Neural cell (in vitro differentiated cells): Measurements from ENCODE around the gene DIDO1. TPM values are rescaled to one million over a fixed set of nuclear protein-coding genes. Genes with fewer than 3 reads are reported as not detected.

ENCODE experiments used
- H2AFZ ChIP-seq: fragments of 200-600, 300-800 bp; sonication (generic), shearing (Covaris generic); 2 replicates; pipeline ENCODE4 v1.6.0; 2014; ENCODE audit warnings: low read depth, mild to moderate bottlenecking, antibody characterized with exemption, low read length, moderate library complexity
- H3F3A ChIP-seq: fragments of 200-600 bp; shearing (Covaris generic); 2 replicates; pipeline ENCODE4 v1.6.1; 2016; ENCODE audit warnings: mild to moderate bottlenecking, moderate library complexity, mixed read lengths, antibody characterized with exemption, low read length; ENCODE audit not compliant: insufficient read depth, poor library complexity, severe bottlenecking
- H3K27ac ChIP-seq: fragments of 200-600, 300-800 bp; sonication (generic), shearing (Covaris generic); 2 replicates; pipeline ENCODE4 v1.5.1; 2014; ENCODE audit warnings: mild to moderate bottlenecking, low read length, moderate library complexity
- H3K27me3 ChIP-seq: fragments of 300-800, 200-600 bp; sonication (generic), shearing (Covaris generic); 2 replicates; pipeline ENCODE4 v1.6.0; 2014; ENCODE audit warnings: mild to moderate bottlenecking, low read depth, low read length, moderate library complexity; ENCODE audit not compliant: insufficient read depth
- H3K36me3 ChIP-seq: fragments of 300-800, 200-600 bp; sonication (generic), shearing (Covaris generic); 2 replicates; pipeline ENCODE4 v1.5.1; 2014; ENCODE audit warnings: mild to moderate bottlenecking, antibody characterized with exemption, low read length, moderate library complexity; ENCODE audit not compliant: insufficient read depth
- H3K4me2 ChIP-seq: fragments of 300-800, 200-600 bp; sonication (generic), shearing (Covaris generic); 2 replicates; pipeline ENCODE4 v1.6.0; 2014; ENCODE audit warnings: mild to moderate bottlenecking, low read length
- H3K4me3 ChIP-seq: fragments of 300-800, 200-600 bp; sonication (generic), shearing (Covaris generic); 2 replicates; pipeline ENCODE4 v1.5.1; 2014; ENCODE audit warnings: mild to moderate bottlenecking, low read length, moderate library complexity
- H3K79me2 ChIP-seq: fragments of 200-600 bp; shearing (Covaris generic); replicated peaks from 2 replicates; pipeline ENCODE4 v1.6.0; 2014; ENCODE audit warnings: mild to moderate bottlenecking, low read length, moderate library complexity; ENCODE audit not compliant: insufficient read depth
- H3K9ac ChIP-seq: fragments of 300-800, 200-600 bp; sonication (generic), shearing (Covaris generic); 2 replicates; pipeline ENCODE4 v1.6.1; 2016; ENCODE audit warnings: mild to moderate bottlenecking, low read length, mixed read lengths
- H3K9me2 ChIP-seq: fragments of 200-600 bp; shearing (Covaris generic); 2 replicates; pipeline ENCODE4 v1.6.1; 2016; ENCODE audit warnings: mild to moderate bottlenecking, low read length, mixed read lengths; ENCODE audit not compliant: insufficient read depth
- H3K9me3 ChIP-seq: fragments of 200-600, 300-800 bp; sonication (generic), shearing (Covaris generic); 2 replicates; pipeline ENCODE4 v1.6.1; 2016; ENCODE audit warnings: mild to moderate bottlenecking, mixed run types, low read length, moderate library complexity, mixed read lengths
- H4K20me1 ChIP-seq: fragments of 200-600 bp; shearing (Covaris generic); 2 replicates; pipeline ENCODE4 v1.6.1; 2016; ENCODE audit warnings: mild to moderate bottlenecking, mixed run types; ENCODE audit not compliant: insufficient read depth
- EP300 ChIP-seq: fragments of 450-650 bp; conservative IDR thresholded peaks from 2 replicates; pipeline ENCODE4 v1.6.1; 2014; ENCODE audit warnings: antibody characterized with exemption, mild to moderate bottlenecking, moderate library complexity; ENCODE audit not compliant: poor library complexity, severe bottlenecking
- EZH2 ChIP-seq: fragments of 200-600, 300-800 bp; shearing (Covaris generic), sonication (generic); IDR thresholded peaks from 2 replicates; pipeline ENCODE4 v1.6.1; 2014; ENCODE audit warnings: antibody characterized with exemption, low read length, borderline replicate concordance, mild to moderate bottlenecking; ENCODE audit not compliant: insufficient read depth, poor library complexity, severe bottlenecking
- MXI1 ChIP-seq: fragments of 450-650 bp; conservative IDR thresholded peaks from 2 replicates; pipeline ENCODE4 v1.6.1; 2014; ENCODE audit warnings: antibody characterized with exemption, mild to moderate bottlenecking; ENCODE audit not compliant: poor library complexity, severe bottlenecking
- POLR2AphosphoS5 ChIP-seq: IDR thresholded peaks from 2 replicates; pipeline ENCODE4 v1.6.1; 2012
- RAD21 ChIP-seq: fragments of 450-650 bp; conservative IDR thresholded peaks from 2 replicates; pipeline ENCODE4 v1.6.1; 2014; ENCODE audit warnings: antibody characterized with exemption, mild to moderate bottlenecking, moderate library complexity
- REST ChIP-seq: IDR thresholded peaks from 2 replicates; pipeline ENCODE4 v1.6.1; 2012; ENCODE audit warnings: borderline replicate concordance
- SMC3 ChIP-seq: fragments of 450-650 bp; conservative IDR thresholded peaks from 2 replicates; pipeline ENCODE4 v1.6.1; 2014; ENCODE audit warnings: antibody characterized with exemption, mild to moderate bottlenecking, moderate library complexity; ENCODE audit not compliant: poor library complexity
- TAF1 ChIP-seq: IDR thresholded peaks from 2 replicates; pipeline ENCODE4 v1.6.1; 2012; ENCODE audit warnings: low read depth
- polyA plus RNA-seq: library from polyadenylated mRNA; depleted of rRNA; stranded (reverse); fragments of >200 nt; gene quantifications from 2 replicates; pipeline ENCODE4 v1.2.3, GENCODE V29; 2014
- TF ChIP-seq, protein P1 (sequence below): fragments of 450-650 bp; IDR thresholded peaks from 2 replicates; pipeline ENCODE4 v1.5.1; 2014; ENCODE audit warnings: antibody characterized with exemption, mild to moderate bottlenecking, moderate library complexity; ENCODE audit not compliant: poor library complexity, severe bottlenecking

The DIDO1 gene
- polyA plus RNA-seq, 1 donor from 2014 or later, result 42.8 TPM

- H4K20me1 ChIP-seq, result no peaks in the 10 kb centered on the region
- no peak overlapping the region for H3K4me3 ChIP-seq
- no peaks in the 10 kb centered on the region for H3K36me3 ChIP-seq
These were observed 17.1 kb upstream of the DIDO1 start for GRCh38 chr20:62943396-62943795.

GRCh38 chr20:62942456-62942855, 16.2 kb upstream of the DIDO1 start:
- no peak overlapping the region for H3K27ac ChIP-seq
- no peak overlapping the region for H3K4me2 ChIP-seq
- no peaks in the 10 kb centered on the region for H3K9me2 ChIP-seq
- H3K4me3 ChIP-seq, result no peak overlapping the region
- no peaks in the 10 kb centered on the region for H3K36me3 ChIP-seq
- no peak overlapping the region for H2AFZ ChIP-seq
- H3K9ac ChIP-seq, result no peak overlapping the region
- no peaks in the 10 kb centered on the region for H3F3A ChIP-seq
- no peak for TF ChIP-seq REST
- TF ChIP-seq, protein P1, sequence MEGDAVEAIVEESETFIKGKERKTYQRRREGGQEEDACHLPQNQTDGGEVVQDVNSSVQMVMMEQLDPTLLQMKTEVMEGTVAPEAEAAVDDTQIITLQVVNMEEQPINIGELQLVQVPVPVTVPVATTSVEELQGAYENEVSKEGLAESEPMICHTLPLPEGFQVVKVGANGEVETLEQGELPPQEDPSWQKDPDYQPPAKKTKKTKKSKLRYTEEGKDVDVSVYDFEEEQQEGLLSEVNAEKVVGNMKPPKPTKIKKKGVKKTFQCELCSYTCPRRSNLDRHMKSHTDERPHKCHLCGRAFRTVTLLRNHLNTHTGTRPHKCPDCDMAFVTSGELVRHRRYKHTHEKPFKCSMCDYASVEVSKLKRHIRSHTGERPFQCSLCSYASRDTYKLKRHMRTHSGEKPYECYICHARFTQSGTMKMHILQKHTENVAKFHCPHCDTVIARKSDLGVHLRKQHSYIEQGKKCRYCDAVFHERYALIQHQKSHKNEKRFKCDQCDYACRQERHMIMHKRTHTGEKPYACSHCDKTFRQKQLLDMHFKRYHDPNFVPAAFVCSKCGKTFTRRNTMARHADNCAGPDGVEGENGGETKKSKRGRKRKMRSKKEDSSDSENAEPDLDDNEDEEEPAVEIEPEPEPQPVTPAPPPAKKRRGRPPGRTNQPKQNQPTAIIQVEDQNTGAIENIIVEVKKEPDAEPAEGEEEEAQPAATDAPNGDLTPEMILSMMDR, result no peak
- TF ChIP-seq EZH2, result no peak
- TF ChIP-seq TAF1, result no peak
- no peak for TF ChIP-seq POLR2AphosphoS5
- TF ChIP-seq RAD21, result no peak
- peaks cover 39% of the 10 kb centered on the region for H3K79me2 ChIP-seq
- H4K20me1 ChIP-seq, result no peaks in the 10 kb centered on the region
- H3K9me3 ChIP-seq, result no peaks in the 10 kb centered on the region
- H3K27me3 ChIP-seq, result no peaks in the 10 kb centered on the region

More at GRCh38 chr20:62943396-62943795, 17.1 kb upstream of the DIDO1 start:
- Histone ChIP-seq H3K9me3 (no peaks in the 10 kb centered on the region), H2AFZ (no peak overlapping the region), H3K9ac (no peak overlapping the region), H3K4me2 (no peak overlapping the region), H3K27ac (no peak overlapping the region), H3K9me2 (no peaks in the 10 kb centered on the region), H3K27me3 (no peaks in the 10 kb centered on the region), H3K79me2 (peaks cover 39% of the 10 kb centered on the region), H3F3A (no peaks in the 10 kb centered on the region)
- no peak for TF ChIP-seq EZH2

DNA sequence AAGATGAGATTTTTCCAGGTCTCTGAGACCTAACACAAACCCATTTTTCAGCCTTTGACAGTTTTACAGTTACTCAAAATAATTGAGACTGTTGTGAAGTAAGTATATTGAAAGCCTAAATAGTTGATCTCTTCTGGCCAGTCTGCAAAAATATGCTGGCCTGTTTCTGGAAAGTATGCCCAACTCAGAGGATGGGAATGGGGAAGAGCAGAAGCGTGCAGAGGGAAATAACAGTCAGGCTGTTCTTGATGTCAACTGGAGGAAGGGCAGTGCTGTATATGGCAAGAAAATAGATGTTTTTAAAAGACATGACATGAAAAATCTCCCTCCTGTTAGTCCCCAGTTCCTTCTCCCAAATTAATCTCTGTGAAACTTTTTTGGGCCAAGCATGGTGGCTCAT, 15.5 kb upstream of the DIDO1 start:
- Histone ChIP-seq H3K79me2 (peaks cover 44% of the 10 kb centered on the region), H3K9ac (no peak overlapping the region), H3K27me3 (no peaks in the 10 kb centered on the region), H3K4me2 (no peak overlapping the region), H3K36me3 (no peaks in the 10 kb centered on the region), H3K9me3 (no peaks in the 10 kb centered on the region), H4K20me1 (no peaks in the 10 kb centered on the region), H3K9me2 (no peaks in the 10 kb centered on the region), H3K4me3 (no peak overlapping the region), H3F3A (no peaks in the 10 kb centered on the region), H3K27ac (no peak overlapping the region), H2AFZ (no peak overlapping the region)
- no peak for TF ChIP-seq EZH2
- TF ChIP-seq TAF1, result no peak
- no peak for TF ChIP-seq REST
- TF ChIP-seq EP300, result no peak
- TF ChIP-seq, protein P1, result no peak
- TF ChIP-seq RAD21, result no peak
- TF ChIP-seq MXI1, result no peak
- no peak for TF ChIP-seq POLR2AphosphoS5
- TF ChIP-seq SMC3, result no peak
